Sigmoid colon (tissue), 4 donors: ENCODE results near the gene PLPPR1.

ENCODE experiments used
- EP300 ChIP-seq, 4 donors: sonication (generic); formaldehyde crosslinking; IDR thresholded peaks; one replicate each; pipeline ENCODE4 v1.6.1; 2017; ENCODE audit warnings: antibody characterized with exemption in 4 of 4
- POLR2A ChIP-seq, 2 donors: fragments of 450-650 bp; IDR thresholded peaks; one replicate each; pipeline ENCODE4 v1.6.1; 2016; ENCODE audit warnings: antibody characterized with exemption in 2 of 2, mild to moderate bottlenecking in 2 of 2, moderate library complexity in 2 of 2
- POLR2AphosphoS5 ChIP-seq, 4 donors: sonication (generic); formaldehyde crosslinking; IDR thresholded peaks; one replicate each; pipeline ENCODE4 v1.6.1; 2017; ENCODE audit warnings: antibody characterized with exemption in 4 of 4
- TF ChIP-seq, protein P1 (sequence below), 4 experiments: fragments of 450-650 bp in 3 of 4; fragments of 200-600 bp in 1 of 4; IDR thresholded peaks; one replicate each; pipeline ENCODE4 v1.5.1; 2016 to 2019; ENCODE audit warnings: antibody characterized with exemption in 4 of 4, mild to moderate bottlenecking in 3 of 4, moderate library complexity in 2 of 4

DNA sequence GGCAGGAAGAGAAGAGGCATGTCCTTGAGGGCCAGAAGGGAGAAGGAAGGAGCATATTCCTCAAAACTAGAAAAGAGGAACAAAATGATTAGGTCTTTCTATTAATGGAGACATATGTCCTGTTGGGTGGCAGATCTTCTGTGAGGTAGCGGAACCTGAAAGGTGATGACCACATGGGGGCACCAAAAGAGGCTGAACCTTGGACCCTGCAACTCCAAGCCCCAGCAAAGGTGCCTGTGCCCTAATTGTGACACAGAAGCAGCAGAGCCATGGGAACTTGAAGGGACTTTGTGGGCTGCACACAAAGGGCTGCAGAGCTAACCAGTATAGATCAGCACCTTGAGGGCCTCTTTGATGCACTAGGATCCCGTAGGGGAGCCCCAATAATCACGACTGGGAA, 198.3 kb downstream of the PLPPR1 start:
- TF ChIP-seq, protein P1, sequence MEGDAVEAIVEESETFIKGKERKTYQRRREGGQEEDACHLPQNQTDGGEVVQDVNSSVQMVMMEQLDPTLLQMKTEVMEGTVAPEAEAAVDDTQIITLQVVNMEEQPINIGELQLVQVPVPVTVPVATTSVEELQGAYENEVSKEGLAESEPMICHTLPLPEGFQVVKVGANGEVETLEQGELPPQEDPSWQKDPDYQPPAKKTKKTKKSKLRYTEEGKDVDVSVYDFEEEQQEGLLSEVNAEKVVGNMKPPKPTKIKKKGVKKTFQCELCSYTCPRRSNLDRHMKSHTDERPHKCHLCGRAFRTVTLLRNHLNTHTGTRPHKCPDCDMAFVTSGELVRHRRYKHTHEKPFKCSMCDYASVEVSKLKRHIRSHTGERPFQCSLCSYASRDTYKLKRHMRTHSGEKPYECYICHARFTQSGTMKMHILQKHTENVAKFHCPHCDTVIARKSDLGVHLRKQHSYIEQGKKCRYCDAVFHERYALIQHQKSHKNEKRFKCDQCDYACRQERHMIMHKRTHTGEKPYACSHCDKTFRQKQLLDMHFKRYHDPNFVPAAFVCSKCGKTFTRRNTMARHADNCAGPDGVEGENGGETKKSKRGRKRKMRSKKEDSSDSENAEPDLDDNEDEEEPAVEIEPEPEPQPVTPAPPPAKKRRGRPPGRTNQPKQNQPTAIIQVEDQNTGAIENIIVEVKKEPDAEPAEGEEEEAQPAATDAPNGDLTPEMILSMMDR (IDR thresholded peaks at IDR 0.05), result no peak
- TF ChIP-seq EP300 (IDR thresholded peaks at IDR 0.05), result no peak
- no peak for TF ChIP-seq POLR2A (IDR thresholded peaks at IDR 0.05)
- no peak for TF ChIP-seq POLR2AphosphoS5 (IDR thresholded peaks at IDR 0.05)
